B cell (primary cell): ENCODE measurements around the gene PHIP. TPM values are rescaled to one million over a fixed set of nuclear protein-coding genes. Genes with fewer than 3 reads are reported as not detected.

Experiments used
- ATAC-seq: fragments of 200-7000 bp; cut with Tn5 transposase; one replicate; pipeline ENCODE4 v1.10.0; 2021; ENCODE audit warnings: low read depth, mild to moderate bottlenecking, moderate number of reproducible peaks, moderate library complexity
- CTCF ChIA-PET: fragments of 350-600 bp; sonication (Branson Sonifier 250); formaldehyde crosslinking; loops from one replicate; lab custom pipeline; 2021; ENCODE audit warnings: antibody characterized with exemption, inconsistent platforms; lab: Charles Lee
- POLR2A ChIA-PET: fragments of 350-600 bp; sonication (Branson Sonifier 250); formaldehyde crosslinking; loops from one replicate; lab custom pipeline; 2021; ENCODE audit warnings: antibody characterized with exemption; lab: Charles Lee
- DNase-seq: peaks from one replicate; pipeline ENCODE4 v3.0.0; 2013
- H2AFZ ChIP-seq: 2 replicates; pipeline ENCODE4 v1.6.1; 2012; ENCODE audit warnings: mild to moderate bottlenecking, low read depth, low read length; ENCODE audit not compliant: insufficient read depth, poor library complexity, severe bottlenecking
- H3K27ac ChIP-seq, 2 donors: 1 replicate in 1 of 2; 2 replicates in 1 of 2; pipeline ENCODE4 v1.5.1; 2012 to 2013; ENCODE audit warnings: low read length in 2 of 2, mild to moderate bottlenecking in 2 of 2, moderate library complexity in 1 of 2
- H3K27me3 ChIP-seq, 4 experiments: fragments of 200-600 bp in 1 of 4; sonication (generic) in 1 of 4; replicated peaks in 1 of 4; 1 replicate in 2 of 4; 2 replicates in 2 of 4; pipeline versions ENCODE4 v1.6.1 to v1.7.0; 2013 to 2016; ENCODE audit warnings: low read length in 3 of 4, mild to moderate bottlenecking in 2 of 4, mixed read lengths in 1 of 4, moderate library complexity in 1 of 4; ENCODE audit not compliant: insufficient read depth in 4 of 4, control insufficient read depth in 3 of 4; ENCODE audit errors: control extremely low read depth in 1 of 4
- H3K36me3 ChIP-seq, 2 experiments: replicated peaks in 1 of 2; 1 replicate in 1 of 2; 2 replicates in 1 of 2; pipeline versions ENCODE4 v1.6.1 to v1.7.1; 2013; ENCODE audit warnings: low read length in 1 of 2; ENCODE audit not compliant: insufficient read depth in 2 of 2, control insufficient read depth in 1 of 2; ENCODE audit errors: control extremely low read depth in 1 of 2, extremely low read depth in 1 of 2
- H3K4me1 ChIP-seq, 2 donors: fragments of 200-600 bp in 1 of 2; sonication (generic) in 1 of 2; 1 replicate in 1 of 2; 2 replicates in 1 of 2; pipeline versions ENCODE4 v1.5.1 to v1.6.1; 2013 to 2017; ENCODE audit warnings: low read length in 2 of 2; ENCODE audit not compliant: control insufficient read depth in 2 of 2, insufficient read depth in 2 of 2
- H3K4me2 ChIP-seq: replicated peaks from 2 replicates; pipeline ENCODE3; 2012; ENCODE audit warnings: mild to moderate bottlenecking, low read depth, low read length; ENCODE audit not compliant: poor library complexity, severe bottlenecking
- H3K4me3 ChIP-seq, 5 experiments: fragments of 200-600 bp in 1 of 5; sonication (generic) in 1 of 5; 1 replicate in 3 of 5; 2 replicates in 2 of 5; pipeline versions ENCODE4 v1.5.1 to v1.7.0; 2011 to 2016; ENCODE audit warnings: low read length in 4 of 5, mild to moderate bottlenecking in 4 of 5, low read depth in 2 of 5, control low read depth in 1 of 5, moderate library complexity in 1 of 5; ENCODE audit not compliant: insufficient read depth in 1 of 5; ENCODE audit errors: control extremely low read depth in 1 of 5, extremely low read depth in 1 of 5
- H3K79me2 ChIP-seq: fragments of 200-600 bp; sonication (generic); one replicate; pipeline ENCODE4 v1.6.0; 2016; ENCODE audit warnings: low read length; ENCODE audit not compliant: control insufficient read depth, insufficient read depth
- H3K9ac ChIP-seq: fragments of 200-600 bp; sonication (generic); 2 replicates; pipeline ENCODE4 v1.6.1; 2017; ENCODE audit warnings: mild to moderate bottlenecking, low read length, moderate library complexity
- H3K9me3 ChIP-seq, 3 donors: one replicate each; pipeline versions ENCODE4 v1.6.1 to v1.7.1; 2013; ENCODE audit warnings: low read length in 2 of 3; ENCODE audit not compliant: control insufficient read depth in 2 of 3, insufficient read depth in 1 of 3; ENCODE audit errors: control extremely low read depth in 1 of 3
- H4K20me1 ChIP-seq: 2 replicates; pipeline ENCODE4 v1.6.0; 2012; ENCODE audit warnings: mild to moderate bottlenecking, low read length; ENCODE audit not compliant: insufficient read depth, control insufficient read depth, poor library complexity, severe bottlenecking
- H3K27ac Mint-ChIP-seq: one replicate; pipeline ENCODE4 v1.8.0; 2021; ENCODE audit warnings: mixed read lengths
- H3K27me3 Mint-ChIP-seq: one replicate; pipeline ENCODE4 v1.8.0; 2021; ENCODE audit warnings: mixed read lengths
- H3K4me1 Mint-ChIP-seq: one replicate; pipeline ENCODE4 v1.8.0; 2021; ENCODE audit warnings: mixed read lengths
- H3K4me3 Mint-ChIP-seq: one replicate; pipeline ENCODE4 v1.8.0; 2021; ENCODE audit warnings: mixed read lengths
- H3K9me3 Mint-ChIP-seq: one replicate; pipeline ENCODE4 v1.8.0; 2022; ENCODE audit warnings: mixed read lengths; ENCODE audit not compliant: insufficient read depth
- CTCF ChIP-seq: fragments of 200-600 bp; IDR thresholded peaks from one replicate; pipeline ENCODE4 v1.8.0; 2022; ENCODE audit warnings: antibody characterized with exemption, mild to moderate bottlenecking
- EZH2 ChIP-seq: IDR thresholded peaks from 2 replicates; pipeline ENCODE4 v1.6.1; 2012; ENCODE audit warnings: borderline replicate concordance, low read depth, mild to moderate bottlenecking, moderate library complexity, low read length; ENCODE audit not compliant: insufficient read depth, poor library complexity, severe bottlenecking
- WGBS: methylation state at CpG from one replicate; pipeline ENCODE4 v1.1.5; 2013; ENCODE audit warnings: missing lambda C conversion rate; ENCODE audit not compliant: insufficient coverage; 5-methylcytosine and 5-hydroxymethylcytosine counted together
- intact Hi-C: fragments of 100-400 bp; cut with micrococcal nuclease; formaldehyde crosslinking; loops from one replicate; pipeline ENCODE4 v1.10.0; 2022
- polyA minus RNA-seq: library from RNA; depleted of rRNA, polyadenylated mRNA; stranded (reverse); fragments of >200 nt; gene quantifications from 2 replicates; pipeline ENCODE4 v1.2.3, GENCODE V29; 2012
- polyA plus RNA-seq: library from polyadenylated mRNA; depleted of rRNA; stranded (reverse); fragments of >200 nt; gene quantifications from 2 replicates; pipeline ENCODE4 v1.2.3, GENCODE V29; 2012
- total RNA-seq, 2 donors: library from RNA; stranded (reverse); fragments of 120-200 nt in 1 of 2; gene quantifications; 1 replicate in 1 of 2; 2 replicates in 1 of 2; pipeline versions ENCODE4 v1.2.3 to v1.2.4, GENCODE V29; 2013 to 2022

Gene PHIP
- 52.7 and 53.3 TPM in 2 replicates for total RNA-seq
- total RNA-seq (2013), result 50.9 TPM
- 7.4 and 11.8 TPM in 2 replicates for polyA plus RNA-seq
- polyA minus RNA-seq, result 18.4 and 26.5 TPM in 2 replicates

GRCh38 chr6:79078075-79078969 lies at the start of gene PHIP:
Gene PHIP (minus strand): TSS chr6:79078254. CDS start chr6:79078068, 186 bp downstream.
- TF ChIP-seq CTCF (no peak), EZH2 (no peak)
- Mint-ChIP-seq H3K9me3 (no peaks in the 10 kb centered on the region), H3K27me3 (no peaks in the 10 kb centered on the region), H3K4me3 (peak within 1 kb of the TSS; percentile 96), H3K4me1 (peaks cover 38% of the 10 kb centered on the region), H3K27ac (peak within 1 kb of the TSS; percentile 98)
- H3K79me2 ChIP-seq, result peaks cover 33% of the 10 kb centered on the region
- no peaks in the 10 kb centered on the region for H3K9me3 ChIP-seq
- H3K36me3 ChIP-seq, result peaks cover 0 to 1% of the 10 kb centered on the region in 2 experiments
- ChIA-PET POLR2A (interaction anchor here (0.6 to 1.6 kb wide), 4 partner anchors 26 to 459 kb away, joined by 3 read pairs; partner anchors contain the start of genes HMGN3 and LCA5), CTCF (interaction anchor here (0.7 kb wide), 1 partner anchor 154 kb away, joined by 3 read pairs; no protein-coding TSS in a partner anchor)
- intact Hi-C loops, result loop anchor here (1.0 to 10.0 kb wide), 6 partner anchors 54 to 1028 kb away; partner anchors contain the start of genes BCKDHB, HMGN3, IRAK1BP1 and LCA5
- H3K27ac ChIP-seq, result peak within 1 kb of the TSS; percentile 95
- under 1% methylated on average over 68 of the region's 73 CpGs for WGBS
- H3K9ac ChIP-seq, result peak within 1 kb of the TSS; percentile 85
- H3K4me1 ChIP-seq, result peaks cover 3 to 28% of the 10 kb centered on the region in 2 donors
- no peaks in the 10 kb centered on the region for H4K20me1 ChIP-seq
- peaks cover 0 to 7% (median 0%) of the 10 kb centered on the region in 4 experiments for H3K27me3 ChIP-seq
- ATAC-seq, result peak; percentile 76
- H3K4me2 ChIP-seq, result peak within 1 kb of the TSS; percentile 80
- peak; percentile 98 for DNase-seq
- H2AFZ ChIP-seq, result peak within 1 kb of the TSS; percentile 95
- peak within 1 kb of the TSS; percentile 82 to 99 (median 86) for H3K4me3 ChIP-seq

GRCh38 chr6:79127660-79128059 lies 49.6 kb upstream of the PHIP start:
- H3K36me3 ChIP-seq, result no peaks in the 10 kb centered on the region
- H3K4me2 ChIP-seq, result no peak overlapping the region
- ChIA-PET POLR2A (no interaction called here), CTCF (no interaction called here)
- Mint-ChIP-seq H3K9me3 (peaks cover 3% of the 10 kb centered on the region), H3K4me1 (no peaks in the 10 kb centered on the region), H3K4me3 (no peak overlapping the region), H3K27me3 (peaks cover 9% of the 10 kb centered on the region), H3K27ac (no peak overlapping the region)
- intact Hi-C loops, result no loop called here
- H3K4me3 ChIP-seq, result no peak overlapping the region
- H3K27me3 ChIP-seq, result no peaks in the 10 kb centered on the region
- H2AFZ ChIP-seq, result no peak overlapping the region
- H4K20me1 ChIP-seq, result no peaks in the 10 kb centered on the region
- H3K27ac ChIP-seq, result no peak overlapping the region
- TF ChIP-seq CTCF (no peak), EZH2 (no peak)
- peaks cover 0 to 3% (median 0%) of the 10 kb centered on the region in 3 donors for H3K9me3 ChIP-seq
- no peak overlapping the region for H3K9ac ChIP-seq
- ATAC-seq (no peak), DNase-seq (no peak)
- H3K4me1 ChIP-seq, result no peaks in the 10 kb centered on the region
- H3K79me2 ChIP-seq, result no peaks in the 10 kb centered on the region
